HG03378 (cell line): ENCODE results near the gene CEP78.

Experiments used
- ATAC-seq: cut with Tn5 transposase; IDR thresholded peaks from one replicate; pipeline ENCODE4 v1.9.1; 2021; ENCODE audit warnings: mild to moderate bottlenecking, moderate library complexity; ENCODE audit not compliant: unreplicated experiment

Gene CEP78

DNA sequence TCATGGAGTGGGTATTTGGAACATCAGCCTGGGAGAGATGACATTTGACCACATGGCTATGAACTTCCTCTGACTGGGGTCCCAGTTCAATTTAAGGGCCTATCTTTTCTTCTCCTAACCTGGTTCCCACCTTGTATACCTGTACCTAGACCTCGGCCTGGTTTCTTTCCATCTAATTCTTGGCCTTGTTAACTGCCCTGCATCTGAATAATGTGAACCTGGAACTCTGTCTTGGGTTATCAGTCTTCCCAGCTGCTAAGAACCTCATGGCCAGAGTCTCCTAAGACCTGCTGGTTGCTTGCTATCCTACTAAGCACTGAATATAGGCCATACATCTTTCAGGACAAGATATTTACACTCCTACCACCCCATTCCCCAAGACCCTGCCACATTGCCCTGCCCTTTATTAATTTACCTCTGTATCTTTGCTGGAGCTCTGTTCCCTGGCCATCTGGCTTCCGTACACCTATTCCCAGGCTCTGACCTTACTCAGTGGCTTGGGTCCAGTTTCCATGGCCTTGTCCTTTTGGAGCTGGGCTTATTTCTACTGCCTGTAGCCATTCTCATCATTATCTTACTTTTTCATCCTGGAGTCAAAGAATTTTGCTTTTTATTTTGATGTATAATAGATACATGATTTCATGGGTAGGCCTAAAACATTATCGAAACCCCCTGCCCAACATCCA is 67.6 kb downstream of the CEP78 start:
- no peak for ATAC-seq

DNA sequence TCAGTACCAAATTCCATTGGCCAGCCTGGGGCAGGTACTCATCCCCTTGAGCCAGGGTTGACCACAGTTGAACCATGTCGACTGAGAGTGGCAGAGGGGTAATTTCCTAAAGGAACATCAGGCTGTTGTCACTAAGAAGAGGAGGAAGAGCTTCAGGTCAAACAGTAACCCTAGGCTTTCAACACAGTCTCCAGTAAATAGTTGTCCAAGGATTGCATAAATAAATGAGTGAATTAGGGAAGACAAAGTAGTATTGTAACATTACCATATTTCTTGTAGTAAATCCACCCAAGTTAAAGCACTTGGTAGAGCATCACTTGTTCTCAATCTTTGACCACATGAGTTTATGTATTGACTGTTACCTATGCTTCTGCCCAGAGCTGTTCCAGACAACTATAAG is 68.5 kb downstream of the CEP78 start:
- no peak for ATAC-seq

DNA sequence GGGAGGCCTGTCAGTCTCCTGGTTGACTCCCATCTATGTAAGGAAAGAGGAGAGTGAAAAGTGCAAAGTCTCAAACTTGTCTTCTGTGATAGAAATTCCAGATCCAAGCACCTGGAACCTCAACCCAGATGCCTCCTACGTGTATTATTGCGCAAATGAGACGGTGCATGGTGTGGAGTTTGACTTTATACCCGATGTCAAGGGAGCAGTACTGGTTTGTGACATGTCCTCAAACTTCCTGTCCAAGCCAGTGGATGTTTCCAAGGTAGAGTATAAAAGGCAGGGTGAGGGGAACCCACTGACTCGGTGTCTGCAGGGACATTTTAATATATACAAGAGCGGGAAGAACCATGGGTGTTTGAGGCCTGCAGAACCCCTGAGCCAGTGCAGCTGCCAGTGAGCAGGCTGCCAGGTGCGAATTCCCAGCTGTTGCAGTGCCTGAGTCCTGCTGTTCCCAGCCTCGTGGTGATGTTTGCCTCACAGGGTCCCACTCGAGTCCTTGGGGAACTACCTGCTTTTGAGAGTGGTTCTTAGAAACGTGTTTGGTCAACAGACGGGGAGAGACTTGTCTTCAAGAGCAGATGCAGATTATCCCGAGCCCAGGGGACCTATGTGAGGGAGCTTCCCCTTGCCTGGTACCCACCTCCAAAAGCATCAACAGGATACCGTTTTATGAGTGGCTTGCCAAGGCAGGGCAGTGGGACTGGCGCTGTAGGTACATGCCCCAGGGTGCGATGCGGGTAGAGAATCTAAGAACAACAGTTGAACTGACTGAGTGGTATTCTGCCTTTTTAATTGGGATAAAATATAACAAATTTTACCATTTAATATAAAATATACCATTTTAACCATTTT is 70.6 kb downstream of the CEP78 start:
- no peak for ATAC-seq

DNA sequence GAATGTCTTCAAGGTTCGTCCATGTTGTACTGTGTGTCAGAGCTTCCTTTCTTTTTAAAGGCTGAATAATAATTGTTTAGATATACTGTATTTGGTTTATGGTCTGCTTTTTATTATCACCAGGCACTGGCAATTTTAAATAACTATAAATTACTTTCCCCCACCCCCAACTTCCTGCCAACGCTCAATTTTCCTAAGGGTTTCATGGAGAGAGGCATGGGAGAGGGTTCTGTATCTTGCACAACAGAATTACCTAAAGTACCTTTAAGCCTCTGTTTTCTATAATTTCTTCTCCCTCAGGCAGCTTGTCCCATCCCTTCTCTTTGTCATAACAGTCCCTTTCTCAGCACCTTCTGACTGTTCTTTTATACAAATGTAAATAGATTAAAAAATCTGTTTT is 71.5 kb downstream of the CEP78 start:
- ATAC-seq: no peak

DNA sequence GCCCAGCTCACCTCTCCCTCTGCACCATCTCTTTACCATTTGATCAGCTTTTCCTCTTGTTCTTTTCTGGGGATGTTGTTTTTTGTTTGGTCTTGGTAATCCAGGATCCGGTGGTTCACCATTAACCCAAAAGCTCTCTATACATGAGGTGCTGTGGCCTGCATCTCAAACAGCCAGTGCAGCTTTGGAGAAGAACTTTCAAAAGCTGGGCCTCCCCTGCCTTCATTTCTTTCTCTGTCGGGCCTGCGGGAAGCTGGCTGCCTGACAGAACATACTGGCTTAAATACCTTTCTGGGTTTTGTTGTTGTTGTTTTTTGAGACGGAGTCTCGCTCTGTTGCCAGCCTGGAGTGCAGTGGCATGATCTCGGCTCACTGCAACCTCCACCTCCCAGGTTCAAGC is 73.2 kb downstream of the CEP78 start:
- no peak for ATAC-seq

DNA sequence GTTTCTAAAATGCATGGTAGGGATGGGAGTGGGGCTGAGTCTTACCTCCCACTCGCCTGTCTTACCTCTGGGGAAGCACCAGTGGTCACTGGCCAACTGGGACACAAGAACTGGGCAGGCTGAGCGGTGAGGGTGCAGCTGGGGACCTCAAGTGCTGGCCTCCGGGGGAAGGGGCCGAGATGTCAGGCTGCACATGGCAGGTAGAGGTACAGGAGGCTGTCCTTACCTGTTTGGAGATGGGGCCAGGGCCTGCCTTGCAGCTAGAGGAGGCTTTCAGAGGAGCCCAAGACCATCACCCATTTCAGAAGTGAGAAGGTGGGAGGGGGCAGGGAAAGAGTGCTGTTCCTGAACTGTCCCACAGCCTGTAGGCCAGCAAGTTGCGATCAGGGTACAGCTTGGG is 75.2 kb downstream of the CEP78 start:
- ATAC-seq: no peak

DNA sequence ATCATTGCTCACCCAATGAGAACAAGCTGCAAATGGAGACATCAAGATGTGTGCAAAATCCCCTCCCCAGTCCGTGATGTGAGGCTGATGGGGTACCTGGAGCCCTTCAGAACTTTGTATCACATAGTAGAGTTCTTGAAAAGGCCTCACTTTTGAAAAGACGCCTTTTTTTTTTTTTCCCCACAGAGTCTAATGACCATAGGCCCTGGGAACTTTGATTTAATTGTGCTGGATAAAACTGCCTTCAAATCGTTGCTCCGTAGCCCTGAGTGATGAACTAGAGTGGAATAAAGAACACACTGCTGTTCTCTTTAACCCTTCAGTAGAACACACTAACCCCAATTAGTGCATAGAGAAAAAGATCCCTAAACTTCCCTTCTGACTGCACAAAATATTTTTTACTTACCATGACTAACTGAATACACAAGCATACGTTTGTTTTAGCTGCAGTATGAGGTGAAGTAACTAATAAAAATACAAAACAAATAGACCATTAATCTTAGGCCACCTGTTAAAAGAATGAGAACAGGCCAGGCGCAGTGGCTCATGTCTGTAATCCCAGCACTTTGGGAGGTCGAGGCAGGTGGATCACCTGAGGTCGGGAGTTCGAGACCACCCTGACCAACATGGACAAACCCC is 76.1 kb downstream of the CEP78 start:
- no peak for ATAC-seq

DNA sequence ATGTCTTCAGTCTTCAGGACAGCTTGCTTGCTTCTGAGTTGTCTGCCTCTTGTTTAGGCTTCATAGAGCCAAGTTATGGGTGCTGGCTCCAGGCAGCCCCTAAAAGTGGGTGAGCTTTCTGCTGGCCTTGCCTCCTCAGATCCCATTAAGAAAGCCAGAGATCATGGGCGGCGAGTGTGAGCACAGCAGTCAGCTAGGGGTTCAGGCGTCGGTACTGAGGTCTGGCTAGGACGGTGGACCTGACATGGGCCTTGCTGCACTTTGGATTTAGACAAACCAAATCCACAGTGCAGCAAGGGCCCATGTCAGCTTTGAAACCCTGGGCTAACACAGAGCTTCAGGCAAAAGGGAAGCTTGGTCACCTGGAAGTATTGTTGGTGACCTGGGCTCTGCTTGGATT is 78.7 kb downstream of the CEP78 start:
- ATAC-seq: no peak

DNA sequence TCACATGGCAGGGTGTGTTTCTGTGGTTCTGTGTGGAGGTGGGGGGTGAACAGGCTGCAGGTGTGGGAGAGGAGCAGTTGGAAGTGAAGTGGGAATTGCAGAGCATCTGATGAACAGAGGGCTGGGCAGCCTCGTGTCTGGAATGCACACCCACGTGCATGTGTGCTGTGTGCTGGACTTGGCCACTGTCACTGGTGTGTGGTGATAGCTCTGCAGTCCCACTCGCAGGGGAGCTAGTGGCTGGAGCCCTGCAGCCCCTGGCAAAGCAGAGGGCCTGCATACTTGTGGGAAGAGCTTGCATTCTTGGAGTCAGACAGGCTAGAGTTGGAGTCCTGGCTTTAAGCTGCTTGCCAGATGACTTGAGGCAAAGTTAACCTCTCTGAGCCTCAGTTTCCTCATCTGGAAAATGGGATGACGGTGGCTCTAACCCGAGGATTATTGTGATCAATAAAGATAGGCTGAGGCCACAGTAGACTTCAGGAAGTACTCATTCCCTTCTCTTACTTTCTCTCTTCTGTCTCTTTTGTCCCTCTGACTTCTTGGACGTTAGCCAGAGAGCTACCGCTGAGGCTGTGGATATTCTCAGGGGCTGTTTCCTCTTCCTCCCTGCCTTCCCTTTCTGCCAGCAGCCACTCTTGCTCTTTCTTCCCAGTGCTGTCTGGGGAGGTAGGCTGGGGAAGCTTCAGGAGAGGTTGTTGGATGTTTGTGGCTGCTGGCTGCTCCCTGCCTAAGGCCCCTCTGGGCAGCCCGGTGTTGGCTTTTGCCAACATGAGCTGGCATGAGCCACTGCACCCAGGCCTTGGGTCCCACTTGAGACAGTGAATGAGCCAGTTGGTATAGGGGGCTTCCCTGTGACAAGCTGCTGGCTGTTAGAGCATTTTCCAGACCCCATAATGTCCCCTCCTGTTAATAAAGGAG is 79.3 kb downstream of the CEP78 start:
- ATAC-seq: no peak

DNA sequence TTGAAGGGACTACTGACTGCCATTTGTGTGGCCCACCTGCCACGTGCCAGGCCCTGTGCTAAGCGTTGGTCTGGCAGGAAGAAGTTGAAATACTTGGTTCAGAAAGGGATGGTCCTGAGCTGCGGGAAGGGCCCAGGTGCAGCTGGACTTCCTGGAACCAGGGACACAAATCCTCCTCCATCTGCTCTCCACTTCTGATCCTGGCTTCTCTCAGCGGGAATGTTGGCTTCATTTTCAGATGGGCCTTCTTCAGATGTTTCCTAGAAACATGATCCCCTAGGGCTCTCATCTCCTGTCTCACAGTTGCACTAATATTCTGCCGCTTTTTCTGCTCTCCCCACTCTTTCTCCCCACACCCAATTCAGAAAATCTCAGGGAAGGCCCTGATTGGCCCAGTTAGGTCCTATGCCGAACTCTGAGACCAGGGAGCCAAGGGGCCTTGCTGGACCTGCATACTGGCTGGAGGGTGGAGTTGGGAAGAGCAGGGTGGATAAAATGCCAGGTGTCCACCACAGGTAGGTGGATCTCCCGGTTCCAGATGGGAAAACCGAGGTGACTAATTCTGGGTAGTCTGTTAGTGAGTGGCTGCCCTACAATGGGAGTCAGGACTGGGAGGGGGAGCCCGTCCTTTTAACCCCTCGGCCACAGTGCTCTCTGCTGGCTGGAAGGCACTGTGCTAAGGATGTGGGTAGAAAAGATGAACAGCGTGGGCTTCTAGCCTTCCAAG is 80.5 kb downstream of the CEP78 start:
- ATAC-seq: no peak

DNA sequence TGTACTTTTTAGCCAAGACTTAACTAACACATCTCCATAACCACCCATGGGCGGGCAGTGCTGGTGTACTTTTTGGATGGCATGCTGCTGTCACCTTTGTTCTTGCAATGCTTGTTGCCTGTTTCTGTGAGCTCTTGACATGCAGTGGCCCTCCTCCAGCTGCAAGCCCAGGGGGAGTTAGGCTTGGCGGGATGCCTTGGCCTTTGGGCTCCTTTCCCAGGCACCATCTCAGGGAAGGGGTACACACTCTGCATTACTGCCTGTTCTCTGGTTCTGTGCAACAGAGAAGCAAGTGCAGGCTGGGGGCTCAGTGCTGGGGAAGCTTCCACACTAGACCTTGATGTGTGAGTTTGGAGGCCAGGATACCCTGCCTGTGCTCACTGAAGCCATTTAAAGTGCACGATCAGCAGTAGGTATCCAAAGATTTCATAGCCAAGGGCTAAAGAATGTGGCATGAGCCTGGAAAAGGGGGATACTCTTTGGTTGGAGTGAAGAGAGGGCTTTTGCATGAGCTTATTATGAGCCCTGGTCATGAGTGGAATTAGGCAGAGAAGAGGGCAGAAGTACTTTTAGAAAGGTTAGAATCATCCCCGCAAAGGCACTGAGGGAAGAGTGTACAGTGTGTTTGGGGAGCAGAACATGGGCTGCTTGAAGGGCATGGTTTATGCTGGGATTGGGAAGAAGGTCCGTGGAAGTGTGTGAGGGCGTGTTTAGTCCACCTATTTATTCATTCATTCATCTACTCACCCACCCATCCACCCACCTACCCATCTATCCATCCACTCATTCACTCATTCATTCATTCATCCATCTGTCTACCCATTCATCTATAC is 83.5 kb downstream of the CEP78 start:
- no peak for ATAC-seq

DNA sequence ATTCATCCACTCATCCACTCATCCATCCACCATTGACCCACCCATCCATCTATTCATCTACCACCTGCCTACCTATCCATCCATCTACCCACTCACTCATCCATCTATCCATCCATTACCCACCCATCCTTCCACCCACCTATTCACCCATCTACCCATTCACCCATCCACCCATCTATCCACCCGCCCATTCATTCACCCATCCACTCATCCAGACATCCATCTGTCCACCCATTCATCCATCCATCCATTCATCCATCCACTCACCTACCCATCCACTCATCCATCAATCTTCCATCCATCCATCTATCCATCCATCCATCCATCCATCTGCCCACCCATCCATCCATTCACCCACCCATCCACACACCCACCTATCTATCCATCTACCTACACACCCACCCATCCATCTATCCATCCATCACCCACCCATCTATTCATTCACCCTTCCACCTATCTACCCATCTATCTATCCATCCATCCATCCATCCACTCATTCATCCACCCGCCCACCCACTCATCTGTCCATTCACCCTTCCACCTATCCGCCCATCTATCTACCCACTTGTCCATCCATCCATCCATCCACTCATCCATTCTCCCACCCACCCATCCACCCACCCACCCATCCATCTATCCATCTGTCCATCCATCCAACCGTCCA is 84.3 kb downstream of the CEP78 start:
- no peak for ATAC-seq

DNA sequence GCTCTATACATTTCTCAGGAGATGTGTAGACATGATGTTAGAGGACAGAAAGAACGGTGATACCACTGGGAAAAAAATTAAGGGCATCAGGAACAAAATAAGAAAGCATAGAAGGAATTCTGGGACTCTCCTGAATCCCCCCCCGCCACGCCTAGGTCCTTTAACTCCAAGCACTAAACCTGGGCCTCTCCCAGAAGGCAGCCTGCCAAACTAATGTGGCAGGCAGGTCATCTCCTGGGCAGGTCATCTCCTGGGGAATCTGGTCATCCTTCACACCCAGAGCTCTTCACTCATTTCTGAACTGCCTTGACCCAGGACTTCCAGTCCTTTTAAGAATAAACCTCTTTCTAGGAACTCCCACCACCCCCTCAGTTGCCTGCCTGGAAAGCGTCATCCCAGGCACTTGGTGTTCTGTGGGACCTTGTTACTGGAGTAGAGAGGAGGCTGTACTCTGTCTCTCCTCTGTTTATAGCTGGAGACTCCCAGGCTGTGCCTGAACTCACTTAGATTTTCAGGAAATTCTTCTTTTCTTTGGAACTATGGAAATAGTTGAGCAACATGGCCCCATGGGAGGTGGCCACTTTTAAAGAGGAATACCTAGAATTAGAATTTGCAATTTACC is 85.1 kb downstream of the CEP78 start:
- ATAC-seq: no peak

DNA sequence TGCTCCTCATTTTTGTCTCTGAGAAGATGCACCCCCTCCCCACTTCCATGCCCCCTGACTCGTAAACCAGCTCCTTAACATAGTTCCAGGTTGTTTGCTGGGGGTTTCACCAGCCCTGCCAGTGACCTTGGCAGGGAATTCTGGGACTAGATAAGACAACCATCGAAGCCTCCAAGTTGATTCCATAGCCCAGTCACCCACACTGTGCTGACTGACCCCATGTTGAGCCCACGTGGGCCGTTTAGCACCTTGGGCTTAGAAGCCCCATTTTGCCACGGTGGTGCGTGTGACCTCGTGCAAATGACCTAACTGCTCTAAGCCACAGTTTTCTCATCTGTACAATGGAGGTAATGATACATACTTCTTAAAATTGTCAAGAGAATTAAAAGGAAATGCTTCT is 85.6 kb downstream of the CEP78 start:
- ATAC-seq: no peak

DNA sequence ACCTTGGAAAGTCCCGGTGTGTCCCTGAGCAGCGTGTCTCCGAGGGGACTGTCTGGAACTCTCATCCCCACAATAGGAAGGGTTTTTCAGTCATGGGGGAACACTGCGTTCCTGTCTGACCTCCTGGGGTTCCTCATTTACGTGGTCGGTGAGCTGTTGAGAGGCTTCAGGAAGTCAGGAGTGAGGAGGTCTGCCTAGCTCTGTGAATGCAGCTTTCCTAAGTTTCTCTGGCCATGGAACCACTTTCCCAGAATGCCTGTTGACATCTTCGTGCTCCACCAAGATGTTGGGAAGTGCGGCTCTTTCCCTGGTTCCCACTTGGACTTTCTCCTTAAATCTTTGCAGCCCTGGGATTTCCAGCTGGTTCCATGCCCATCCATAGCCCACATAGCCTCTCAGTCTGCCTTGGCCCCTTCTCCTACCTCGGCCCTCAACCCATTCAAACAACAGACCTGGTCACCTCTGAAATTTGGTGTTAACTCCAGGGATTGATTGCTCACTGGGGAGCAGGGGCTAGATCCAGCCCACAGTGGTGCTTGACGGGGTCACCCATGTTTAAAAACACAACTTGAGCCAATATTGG is 88.3 kb downstream of the CEP78 start:
- no peak for ATAC-seq

DNA sequence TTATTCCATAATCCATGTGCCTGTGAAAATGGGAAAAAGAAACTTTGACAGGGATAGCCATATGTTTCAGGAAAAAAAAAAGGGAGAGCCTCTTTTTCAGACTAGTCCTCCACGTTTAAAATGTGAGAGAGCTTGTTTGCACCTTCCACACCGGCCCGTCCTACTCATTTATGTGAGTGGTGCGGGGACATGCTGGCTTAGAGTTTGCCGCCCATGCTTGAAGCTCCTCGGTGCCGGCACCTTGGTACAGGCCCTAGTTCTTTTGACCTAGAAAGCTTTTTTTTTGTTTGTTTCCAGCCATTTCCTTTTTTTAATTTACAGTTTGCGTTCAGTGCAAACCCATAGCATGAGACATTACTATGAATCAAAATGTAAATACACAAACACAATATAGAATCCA is 88.8 kb downstream of the CEP78 start:
- ATAC-seq: no peak

DNA sequence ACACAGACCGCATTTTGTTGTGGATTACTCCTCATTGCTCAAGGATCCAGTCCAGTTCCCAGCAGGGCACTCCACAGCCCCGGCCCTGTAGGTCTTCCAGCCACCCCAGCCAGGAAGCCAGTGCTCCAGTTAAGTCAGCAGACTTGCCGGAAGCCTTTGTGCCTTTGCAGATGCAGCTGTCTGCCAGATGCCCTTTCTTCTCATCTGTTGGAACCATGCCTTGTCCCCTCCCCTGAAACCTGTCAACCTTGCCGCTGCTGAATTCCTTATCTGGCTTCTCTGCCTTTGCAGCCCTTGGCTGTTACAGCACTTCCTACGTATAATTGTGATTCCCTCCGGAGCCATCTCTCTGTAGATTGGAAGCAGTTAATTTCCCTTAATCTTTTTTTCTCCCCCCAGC is 89.5 kb downstream of the CEP78 start:
- ATAC-seq: no peak

DNA sequence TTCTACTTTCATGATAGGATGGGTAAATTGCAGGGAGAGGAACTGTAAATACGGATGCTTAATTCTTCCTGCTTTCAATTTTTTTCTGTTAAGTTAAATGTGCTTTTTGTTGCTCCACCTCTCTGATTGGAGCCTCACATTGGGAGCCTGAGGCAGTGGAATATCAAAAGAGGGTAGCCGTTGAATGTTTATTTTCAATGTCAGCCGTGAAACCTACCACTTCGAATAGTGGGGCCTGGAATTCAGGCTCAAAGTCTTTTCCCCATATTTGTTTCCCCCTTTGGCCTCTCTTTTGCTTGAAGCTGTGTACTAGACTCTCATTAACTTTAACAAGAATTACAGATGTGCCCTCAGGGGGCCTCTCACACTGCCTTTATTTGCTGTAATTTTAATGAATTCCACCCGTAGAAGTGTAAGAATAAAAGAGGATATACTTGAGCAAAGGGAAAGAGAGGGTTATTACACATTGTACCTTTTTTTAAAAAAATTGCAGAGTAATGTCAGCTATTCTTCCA is 90.0 kb downstream of the CEP78 start:
- no peak for ATAC-seq
